ENCODE results near the gene FAM193B. TPM values are rescaled to one million over a fixed set of nuclear protein-coding genes. Genes with fewer than 3 reads are reported as not detected.

Gene FAM193B
- total and polyA plus RNA-seq, 2 of the 13 experiments (the other 11 are each of a cell fraction or from before 2014, with no cell fraction given) = 21.2 to 40.9 TPM

- TF ChIP-seq SPEN (CRISPR knock-in tag; IDR thresholded peaks at IDR 0.05; ENCODE audit: low read depth) (peak; percentile 81), ZEB1 (IDR thresholded peaks at IDR 0.05; ENCODE audit: insufficient replicate concordance, low read depth) (peak; percentile 89), NR0B2 (CRISPR knock-in tag; IDR thresholded peaks at IDR 0.05) (peak; percentile 52), ELF4 (CRISPR knock-in tag; IDR thresholded peaks at IDR 0.05; ENCODE audit: borderline replicate concordance) (no peak), HCFC1 (IDR thresholded peaks at IDR 0.05; ENCODE audit: low read depth, low read length) (peak; percentile 89), GLI4 (CRISPR knock-in tag; IDR thresholded peaks at IDR 0.05; ENCODE audit: borderline replicate concordance) (0 out of 2 replicates have a peak, but pooled peaks have one; percentile 19), ZNF780A (CRISPR knock-in tag; IDR thresholded peaks at IDR 0.05) (no peak; the same call in 1 of the 2 replicates), ZGPAT (CRISPR knock-in tag; IDR thresholded peaks at IDR 0.05) (peak; percentile 75; the same call in 1 of the 2 replicates), GMEB2 (CRISPR knock-in tag; IDR thresholded peaks at IDR 0.05; ENCODE audit: low read depth) (peak; percentile 81), ZBTB46 (CRISPR knock-in tag; IDR thresholded peaks at IDR 0.05; ENCODE audit: borderline replicate concordance) (no peak), NFYC (CRISPR knock-in tag; IDR thresholded peaks at IDR 0.05) (peak; percentile 81), YEATS2 (CRISPR knock-in tag; IDR thresholded peaks at IDR 0.05; ENCODE audit: borderline replicate concordance) (0 out of 2 replicates have a peak, but pooled peaks have one; percentile 26), MTERF4 (CRISPR knock-in tag; IDR thresholded peaks at IDR 0.05) (peak; percentile 56; the same call in 1 of the 2 replicates), ZNF768 (CRISPR knock-in tag; IDR thresholded peaks at IDR 0.05) (peak; percentile 65; the same call in 1 of the 2 replicates), TBP (CRISPR knock-in tag; IDR thresholded peaks at IDR 0.05) (0 out of 2 replicates have a peak, but pooled peaks have one; percentile 24), SRF (IDR thresholded peaks at IDR 0.05; ENCODE audit: low read depth, low read length) (no peak), KDM6A (CRISPR knock-in tag; IDR thresholded peaks at IDR 0.05; ENCODE audit: low read depth) (no peak), SIN3A (IDR thresholded peaks at IDR 0.05; ENCODE audit: borderline replicate concordance, low read depth, low read length) (peak; percentile 91; the same call in 1 of the 2 replicates), ZNF331 (CRISPR knock-in tag; IDR thresholded peaks at IDR 0.05) (peak; percentile 36; the same call in 1 of the 2 replicates), KLF12 (CRISPR knock-in tag; IDR thresholded peaks at IDR 0.05; ENCODE audit: borderline replicate concordance) (0 out of 2 replicates have a peak, but pooled peaks have one; percentile 36), ZBTB38 (CRISPR knock-in tag; IDR thresholded peaks at IDR 0.05) (peak; percentile 67), NFIB (CRISPR knock-in tag; IDR thresholded peaks at IDR 0.05; ENCODE audit: borderline replicate concordance) (no peak), MXD4 (CRISPR knock-in tag; IDR thresholded peaks at IDR 0.05) (peak; percentile 72)
Measured at GRCh38 chr5:177592010-177592834, 37.9 kb upstream of the FAM193B start, which contains the start of gene TMED9 (continued).
